Fibroblast of skin of left quadriceps (primary cell): ENCODE measurements around the gene PTGR1.

ENCODE experiments used
- DNase-seq, 2 experiments: peaks; one replicate each; pipeline ENCODE4 v3.0.0-alpha.2; 2013; ENCODE audit warnings: low read depth in 2 of 2

PTGR1 gene

DNA sequence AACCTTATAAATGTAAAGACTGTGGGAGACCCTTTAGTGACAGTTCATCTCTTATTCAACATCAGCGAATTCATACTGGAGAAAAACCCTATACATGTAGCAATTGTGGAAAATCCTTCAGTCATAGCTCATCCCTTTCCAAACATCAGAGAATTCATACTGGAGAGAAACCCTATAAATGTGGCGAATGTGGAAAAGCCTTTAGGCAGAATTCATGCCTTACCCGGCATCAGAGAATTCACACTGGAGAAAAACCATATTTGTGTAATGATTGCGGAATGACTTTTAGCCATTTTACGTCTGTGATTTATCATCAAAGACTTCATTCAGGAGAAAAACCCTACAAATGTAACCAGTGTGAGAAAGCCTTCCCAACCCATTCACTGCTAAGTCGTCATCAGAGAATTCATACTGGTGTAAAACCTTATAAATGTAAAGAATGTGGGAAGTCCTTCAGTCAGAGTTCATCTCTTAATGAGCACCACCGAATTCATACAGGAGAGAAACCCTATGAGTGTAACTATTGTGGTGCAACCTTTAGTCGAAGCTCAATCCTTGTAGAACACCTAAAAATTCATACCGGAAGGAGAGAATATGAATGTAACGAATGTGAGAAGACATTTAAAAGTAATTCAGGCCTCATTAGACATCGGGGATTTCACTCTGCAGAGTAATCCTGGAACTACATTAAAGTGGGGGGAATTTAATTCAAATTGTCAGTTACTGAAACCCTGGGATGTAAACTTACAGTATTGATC is 56.8 kb downstream of the PTGR1 start:
- DNase-seq, result no peak

DNA sequence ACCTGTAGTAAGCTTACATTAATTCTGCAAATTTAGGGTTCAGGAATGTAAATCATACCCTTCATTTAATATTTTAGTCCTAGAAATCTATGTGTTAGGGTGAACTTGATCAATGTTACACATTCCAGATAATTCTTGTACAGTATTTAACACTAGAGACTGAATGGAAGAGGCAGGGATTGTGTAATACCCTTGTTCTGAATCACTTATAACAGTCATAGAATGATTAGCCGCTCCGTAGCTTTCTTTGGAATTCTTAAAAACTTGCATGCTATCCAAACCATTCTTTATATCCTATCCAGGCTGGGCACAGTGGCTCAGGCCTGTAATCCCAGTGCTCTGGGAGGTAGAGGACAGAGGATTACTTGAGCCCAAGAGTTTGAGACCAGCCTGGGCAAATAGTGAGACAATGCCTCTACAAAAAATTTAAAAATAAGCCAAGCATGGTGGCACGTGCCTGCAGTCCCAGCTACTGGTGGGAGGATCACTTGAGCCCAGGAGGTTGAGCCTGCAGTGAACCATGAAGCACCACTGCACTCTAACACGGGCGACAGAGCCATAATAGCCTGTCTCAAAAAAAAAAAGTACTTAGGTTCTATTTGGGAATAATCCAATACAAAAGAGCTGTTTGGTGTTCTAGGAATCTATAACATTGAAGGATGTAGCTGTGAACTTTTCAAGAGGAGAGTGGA is 66.2 kb downstream of the PTGR1 start:
- DNase-seq, result no peak

DNA sequence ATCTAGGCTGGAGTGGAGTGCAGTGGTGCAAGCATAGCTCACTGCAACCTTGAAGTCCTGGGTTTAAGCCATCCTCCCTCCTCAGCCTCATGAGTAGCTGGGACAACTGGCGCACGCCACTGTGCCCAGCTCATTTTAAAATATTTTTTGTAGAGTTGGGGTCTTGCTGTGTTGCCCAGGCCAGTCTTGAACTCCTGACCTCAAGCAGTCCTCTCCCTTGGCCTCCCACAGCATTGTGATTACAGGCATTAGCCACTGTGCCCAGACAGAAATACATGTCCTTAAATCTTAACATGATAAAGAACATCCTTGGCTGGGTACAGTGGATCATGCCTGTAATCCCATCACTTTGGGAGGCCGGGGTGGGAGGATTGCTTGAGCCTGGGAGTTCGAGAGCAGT is 67.7 kb downstream of the PTGR1 start:
- DNase-seq, result no peak

DNA sequence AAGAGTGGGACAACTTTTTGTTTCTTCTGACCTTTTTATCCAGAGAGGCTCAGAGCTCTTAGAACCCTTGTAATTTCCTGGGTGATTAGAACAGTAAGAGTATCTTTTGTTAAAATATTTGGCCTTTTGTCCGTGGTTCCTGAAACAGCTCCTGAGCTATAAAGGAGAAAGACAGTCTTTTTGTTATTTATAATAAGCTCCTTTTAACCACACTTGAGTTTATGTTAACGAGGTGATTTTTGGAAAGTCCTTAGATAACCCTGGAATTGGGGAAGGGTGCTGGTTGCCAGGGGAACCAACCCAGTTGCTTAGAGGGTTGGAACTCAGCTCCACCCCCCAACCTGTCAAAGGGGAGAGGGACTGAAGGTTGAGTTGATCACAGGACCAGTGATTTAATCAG is 69.7 kb downstream of the PTGR1 start:
- DNase-seq, result no peak

DNA sequence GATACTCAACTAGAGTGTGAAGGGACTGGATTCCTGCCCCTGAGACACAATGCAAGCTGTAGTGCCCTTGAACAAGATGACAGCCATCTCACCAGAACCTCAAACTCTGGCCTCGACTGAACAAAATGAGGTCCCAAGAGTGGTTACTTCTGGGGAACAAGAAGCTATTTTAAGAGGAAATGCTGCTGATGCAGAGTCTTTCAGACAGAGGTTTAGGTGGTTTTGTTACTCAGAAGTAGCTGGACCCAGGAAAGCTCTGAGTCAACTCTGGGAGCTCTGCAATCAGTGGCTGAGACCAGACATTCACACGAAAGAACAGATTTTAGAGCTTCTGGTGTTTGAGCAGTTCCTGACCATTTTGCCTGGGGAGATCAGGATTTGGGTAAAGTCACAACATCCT is 72.1 kb downstream of the PTGR1 start:
- DNase-seq, result no peak

DNA sequence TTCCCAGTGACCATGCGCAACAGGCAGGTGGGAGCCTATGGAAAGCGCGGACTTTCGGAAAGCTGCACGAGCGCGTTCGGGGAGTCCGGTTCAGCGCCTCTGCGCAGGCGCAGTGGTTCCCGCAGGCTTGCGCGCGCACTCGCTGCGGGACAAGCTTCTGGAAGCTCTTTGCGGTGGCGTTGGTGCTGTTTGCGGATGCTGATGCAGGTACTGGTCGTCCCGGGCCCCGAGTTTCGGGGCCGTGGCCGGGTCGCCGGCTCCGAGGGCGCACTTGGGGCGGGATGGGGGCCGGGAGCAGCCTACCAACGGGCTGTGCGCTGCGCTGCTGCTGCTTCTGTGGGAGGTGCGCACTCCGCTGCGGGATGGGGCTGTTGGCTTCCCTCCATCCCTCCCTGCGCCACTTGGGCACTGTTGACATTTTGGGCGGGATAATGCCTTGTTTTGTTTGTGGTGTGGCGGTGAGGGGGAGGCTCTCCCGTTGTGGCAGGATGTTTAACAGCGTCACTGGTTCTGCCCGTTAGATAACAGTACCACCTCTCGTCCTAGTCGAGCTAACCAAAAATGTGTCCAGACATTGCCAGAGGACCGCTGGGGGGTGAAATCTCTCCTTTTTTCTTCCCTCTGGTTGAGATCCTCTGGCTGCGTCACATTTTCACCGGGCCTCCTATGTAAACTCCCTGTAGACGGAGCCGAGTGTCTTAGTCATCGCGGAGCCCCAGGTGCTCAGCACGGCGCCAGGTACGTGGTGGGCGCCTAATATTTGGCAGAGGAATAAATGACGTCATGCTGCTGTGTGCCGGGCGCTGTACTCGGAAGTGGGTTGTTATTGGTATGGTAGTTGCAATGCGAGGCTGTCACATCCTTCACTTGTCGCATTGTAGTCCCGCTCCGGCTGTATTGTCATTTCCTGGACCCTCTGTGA is 74.1 kb downstream of the PTGR1 start, which contains the start of gene ZNF483:
TSS of gene ZNF483 (plus strand) at position 124 of the 922 bp plus-strand sequence. CDS start 2,217 bp downstream, outside the sequence.
- peak; percentile 38 to 39 for DNase-seq

DNA sequence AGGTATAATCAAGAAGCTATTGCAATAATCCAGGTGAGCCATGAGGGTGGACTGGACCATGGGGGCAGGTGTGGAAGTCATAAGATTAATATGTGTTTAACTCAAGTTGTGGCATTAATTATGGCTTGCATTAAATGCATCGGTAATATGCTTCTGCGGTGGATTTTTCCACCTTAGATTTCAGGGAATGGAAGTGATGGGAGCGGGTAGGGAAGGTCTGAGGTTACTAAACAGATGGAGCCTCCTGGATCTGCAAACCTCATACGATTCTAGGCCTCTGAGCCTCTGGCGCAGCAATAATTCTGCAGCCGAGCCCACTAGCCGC is 74.8 kb downstream of the PTGR1 start:
- no peak for DNase-seq

DNA sequence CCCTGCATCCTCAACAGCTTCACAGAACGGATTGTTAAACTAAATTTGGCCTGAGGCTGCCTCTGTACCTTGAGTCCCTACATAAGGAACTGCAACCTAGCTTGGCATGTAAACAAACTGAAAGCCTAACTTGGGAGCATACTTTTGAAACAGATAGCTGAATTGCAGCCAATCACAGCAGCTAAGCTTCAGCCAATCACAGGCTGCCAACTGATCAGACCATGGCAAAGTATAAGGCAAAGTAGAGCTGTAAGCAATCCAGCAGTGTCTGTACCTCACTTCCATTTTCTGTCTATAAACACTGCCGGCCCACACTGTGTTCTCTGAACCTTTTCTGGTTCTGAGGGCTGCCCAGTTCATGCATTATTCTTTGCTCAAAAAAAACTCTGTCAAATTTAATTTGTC is 83.4 kb downstream of the PTGR1 start:
- DNase-seq, result no peak

DNA sequence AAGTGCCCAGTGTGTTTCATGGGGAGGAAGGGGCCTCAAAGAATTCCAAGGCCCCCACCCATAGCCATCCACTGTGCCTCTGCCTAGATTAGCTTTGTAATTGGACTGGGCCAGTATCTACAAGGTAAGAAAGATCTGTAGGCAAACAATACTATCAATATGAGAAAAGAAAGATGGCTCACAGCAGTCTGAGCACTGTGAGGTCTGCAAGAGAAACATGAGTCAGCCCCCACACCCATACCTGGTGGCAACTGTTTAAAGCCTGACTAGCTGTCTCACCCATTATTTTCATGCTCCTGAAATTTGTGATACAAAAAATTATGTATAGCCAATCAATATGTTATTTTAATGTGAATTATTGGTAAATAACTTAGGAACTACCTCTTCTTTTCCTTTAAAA is 84.5 kb downstream of the PTGR1 start:
- no peak for DNase-seq
